ENCODE measurements around the gene KLHL2.

Gene KLHL2

GRCh38 chr4:165361810-165362209 lies 154.4 kb downstream of the KLHL2 start:
- TF ChIP-seq GATA2 (IDR thresholded peaks at IDR 0.05; ENCODE audit: low read depth, low read length) (no peak), GATA3 (IDR thresholded peaks at IDR 0.05; ENCODE audit: low read depth, low read length) (no peak)

- TF ChIP-seq GATA2 (IDR thresholded peaks at IDR 0.05; ENCODE audit: low read depth, low read length): no peak
- TF ChIP-seq GATA3 (IDR thresholded peaks at IDR 0.05; ENCODE audit: low read depth, low read length): no peak
These were observed 157.2 kb downstream of the KLHL2 start for GRCh38 chr4:165364452-165365080.

- TF ChIP-seq GATA2 (IDR thresholded peaks at IDR 0.05; ENCODE audit: low read depth, low read length): no peak
- TF ChIP-seq GATA3 (IDR thresholded peaks at IDR 0.05; ENCODE audit: low read depth, low read length): no peak
These were observed 159.7 kb downstream of the KLHL2 start for GRCh38 chr4:165367040-165367439.

- TF ChIP-seq GATA3 (IDR thresholded peaks at IDR 0.05; ENCODE audit: low read depth, low read length) (no peak), GATA2 (IDR thresholded peaks at IDR 0.05; ENCODE audit: low read depth, low read length) (no peak)
These were observed 160.8 kb downstream of the KLHL2 start for GRCh38 chr4:165368114-165368513.

- no peak for TF ChIP-seq GATA2 (IDR thresholded peaks at IDR 0.05; ENCODE audit: low read depth, low read length)
- no peak for TF ChIP-seq GATA3 (IDR thresholded peaks at IDR 0.05; ENCODE audit: low read depth, low read length)
These were observed 161.2 kb downstream of the KLHL2 start for GRCh38 chr4:165368567-165368966.

- TF ChIP-seq GATA3 (IDR thresholded peaks at IDR 0.05; ENCODE audit: low read depth, low read length) (no peak), GATA2 (IDR thresholded peaks at IDR 0.05; ENCODE audit: low read depth, low read length) (no peak)
These were observed 162.2 kb downstream of the KLHL2 start for GRCh38 chr4:165369522-165369921.

GRCh38 chr4:165370530-165370929 lies 163.2 kb downstream of the KLHL2 start:
- no peak for TF ChIP-seq GATA2 (IDR thresholded peaks at IDR 0.05; ENCODE audit: low read depth, low read length)
- TF ChIP-seq GATA3 (IDR thresholded peaks at IDR 0.05; ENCODE audit: low read depth, low read length): no peak
